ENCODE measurements around the gene MAPK8.
"Not testable (repeated sequence)": the region's sequence is repeated elsewhere in the genome, so short reads cannot be mapped to it uniquely, and the experiment has no call there.

The MAPK8 gene

DNA sequence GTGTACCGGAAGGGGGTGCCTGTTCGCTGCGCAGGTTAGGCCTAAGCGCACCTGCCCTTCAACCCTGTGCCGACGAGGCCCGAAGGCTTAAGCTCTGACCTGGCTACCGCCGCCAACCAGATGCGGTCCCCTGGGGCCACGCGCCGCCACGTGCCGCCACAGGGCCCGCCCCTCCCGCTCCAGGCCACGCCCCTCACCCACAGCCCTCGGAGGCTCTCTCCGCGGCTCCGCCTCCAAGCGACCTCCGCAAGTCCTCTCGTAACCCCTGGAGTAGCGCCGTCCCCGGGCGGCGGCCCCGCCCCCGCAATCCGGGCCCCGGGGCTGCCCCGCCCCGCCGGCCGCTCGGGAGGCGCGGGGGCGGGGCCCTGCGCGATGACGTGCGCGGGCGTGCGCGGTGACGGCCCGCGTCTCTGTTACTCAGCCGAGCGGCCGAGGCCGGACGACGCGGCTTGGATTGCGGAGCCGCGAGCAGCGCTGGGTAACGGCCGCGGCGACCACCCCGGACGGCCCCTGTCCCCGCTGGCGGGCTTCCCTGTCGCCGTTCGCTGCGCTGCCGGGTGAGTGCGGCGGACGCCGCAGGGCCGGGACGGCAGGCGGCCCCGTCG, at the start of gene MAPK8:
MAPK8 (plus strand) TSS at position 413 of the 605 bp plus-strand sequence. CDS start 94,984 bp downstream, outside the sequence.
- in situ Hi-C loops (cut with MboI; ENCODE audit: low sequenced_read_pairs) = no loop called here

DNA sequence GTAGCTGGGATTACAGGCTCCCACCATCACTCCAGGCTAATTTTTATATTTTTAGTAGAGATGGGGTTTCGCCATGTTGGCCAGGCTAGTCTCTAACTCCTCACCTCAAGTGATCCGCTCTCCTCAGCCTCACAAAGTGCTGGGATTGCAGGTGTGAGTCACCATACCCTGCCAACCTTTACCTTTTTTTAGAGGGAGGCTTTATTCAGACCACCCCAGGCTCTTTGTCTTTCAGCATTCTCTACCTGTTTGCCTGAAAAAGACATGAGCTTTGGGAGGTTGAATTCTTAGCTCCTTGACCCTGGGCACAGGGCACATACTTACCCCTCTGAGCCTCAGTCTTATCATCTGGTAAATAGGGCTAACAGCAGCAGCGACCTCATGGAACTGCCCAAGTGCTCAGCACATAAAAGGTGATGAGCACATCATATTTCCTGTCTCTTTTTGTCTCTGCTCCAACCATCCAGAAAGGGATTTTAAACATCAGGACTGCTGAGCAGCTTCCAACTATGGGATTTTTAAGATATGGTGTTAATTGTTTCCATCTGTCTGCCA, 49.0 kb upstream of the MAPK8 start:
- in situ Hi-C loops (cut with MboI; ENCODE audit: low sequenced_read_pairs) = no loop called here

DNA sequence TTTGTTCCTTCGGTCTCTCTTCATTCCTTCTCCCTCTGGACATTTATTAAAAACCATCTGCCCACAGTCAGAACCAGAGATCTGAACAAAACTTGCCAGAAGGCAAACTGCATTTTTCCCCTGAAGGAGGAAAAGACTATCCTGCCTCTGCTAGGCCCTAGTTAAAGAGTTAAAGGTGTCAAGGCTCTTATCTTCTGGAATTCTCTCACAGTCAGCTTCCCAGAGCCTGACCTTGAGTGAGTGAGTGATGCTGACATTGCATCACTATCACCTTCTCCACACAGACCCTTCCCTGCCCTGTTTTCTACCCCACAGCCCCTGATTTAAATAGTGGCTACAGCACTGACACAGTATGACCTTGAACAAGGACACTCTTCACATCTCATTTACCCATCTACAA, 48.4 kb upstream of the MAPK8 start:
- in situ Hi-C loops (cut with MboI; ENCODE audit: low sequenced_read_pairs) = no loop called here

DNA sequence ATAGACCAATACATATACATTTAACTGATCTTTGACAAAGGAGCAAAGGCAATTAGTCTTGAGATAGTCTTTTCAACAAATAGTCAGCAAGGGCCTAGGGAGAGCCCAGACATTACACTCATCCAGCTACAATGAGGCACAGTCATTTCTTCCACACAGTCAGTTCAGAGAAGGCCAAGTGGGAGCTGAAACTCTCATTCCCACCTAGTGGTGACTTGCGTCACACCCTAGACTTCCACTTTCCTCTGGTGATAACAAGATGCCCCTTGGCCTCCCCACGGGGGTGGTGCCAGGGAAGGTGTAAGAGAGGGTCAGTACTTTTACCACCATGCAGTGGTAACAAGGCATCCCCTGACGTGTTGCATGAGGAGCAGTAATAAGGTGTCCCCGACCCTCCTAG, 39.9 kb upstream of the MAPK8 start:
- in situ Hi-C loops (cut with MboI; ENCODE audit: low sequenced_read_pairs) = no loop called here

DNA sequence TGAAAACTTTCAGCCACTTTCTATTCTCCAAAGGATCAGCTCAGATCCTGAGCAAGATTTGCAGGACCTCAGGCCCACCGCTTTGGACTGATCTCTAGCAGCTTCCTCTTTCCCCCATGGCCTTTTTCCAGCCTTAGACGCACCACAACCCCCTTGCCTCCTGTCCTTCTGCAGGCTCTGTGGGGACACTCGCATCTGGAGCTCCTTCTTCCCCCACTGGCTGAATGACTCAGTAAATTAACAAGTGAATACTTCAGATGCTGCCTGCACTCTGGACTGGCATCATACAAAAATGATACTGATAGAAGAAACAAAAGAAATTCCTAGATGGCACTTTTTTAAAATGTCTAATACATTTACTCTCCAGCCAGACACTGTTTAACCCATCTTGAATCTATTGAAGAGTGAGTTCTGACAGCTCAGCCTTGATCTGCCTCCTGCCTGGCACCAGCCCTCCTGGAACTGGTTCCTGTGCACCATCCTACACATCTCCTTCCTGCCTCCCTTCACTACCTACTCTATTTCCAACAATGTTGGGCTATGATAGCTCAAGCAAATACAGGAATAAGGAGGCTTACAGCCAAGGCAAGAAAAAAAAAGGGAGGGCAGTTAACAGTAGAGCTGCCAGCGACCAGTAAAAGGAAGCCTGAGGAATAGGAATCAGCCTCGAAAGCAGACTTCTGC, 35.3 kb upstream of the MAPK8 start:
- in situ Hi-C loops (cut with MboI; ENCODE audit: low sequenced_read_pairs) = no loop called here

DNA sequence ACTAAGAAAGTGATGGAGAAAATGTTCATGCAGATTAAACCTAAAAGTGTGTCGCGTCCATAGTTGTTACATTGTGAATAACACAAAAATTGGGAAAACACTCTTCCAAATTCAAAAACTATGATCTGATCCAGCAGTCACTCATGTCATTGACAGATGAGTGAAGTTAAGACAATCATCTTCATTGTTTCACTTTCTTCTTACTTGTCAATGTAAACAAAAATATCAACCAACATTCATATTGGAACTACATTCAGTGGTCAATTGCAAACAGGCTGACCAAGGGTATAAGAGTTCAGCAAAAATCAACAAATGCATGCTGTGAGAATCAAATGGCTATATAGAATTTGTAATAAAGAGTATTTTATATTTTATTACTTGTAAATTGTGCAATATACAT, 33.8 kb upstream of the MAPK8 start:
- in situ Hi-C loops (cut with MboI; ENCODE audit: low sequenced_read_pairs) = no loop called here

DNA sequence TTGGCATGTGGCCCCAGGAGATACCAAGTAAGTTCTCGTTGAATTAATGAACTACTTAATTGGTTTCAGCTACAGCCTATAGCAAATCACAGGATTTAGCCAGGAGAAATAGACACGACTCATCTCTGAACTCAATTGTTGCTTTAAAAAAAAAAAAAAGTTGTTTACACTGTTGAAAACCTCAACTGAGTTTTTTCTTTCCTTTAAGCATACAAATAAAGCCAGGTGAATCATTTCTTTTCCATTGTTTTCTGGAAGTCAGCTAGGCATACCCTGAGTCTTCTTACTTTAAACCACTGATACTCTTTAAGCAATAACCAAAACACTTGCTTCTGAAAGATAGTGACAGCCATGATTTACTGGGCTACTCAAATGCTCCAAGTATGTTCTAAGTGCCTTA, 32.7 kb upstream of the MAPK8 start:
- in situ Hi-C loops (cut with MboI; ENCODE audit: low sequenced_read_pairs) = no loop called here

DNA sequence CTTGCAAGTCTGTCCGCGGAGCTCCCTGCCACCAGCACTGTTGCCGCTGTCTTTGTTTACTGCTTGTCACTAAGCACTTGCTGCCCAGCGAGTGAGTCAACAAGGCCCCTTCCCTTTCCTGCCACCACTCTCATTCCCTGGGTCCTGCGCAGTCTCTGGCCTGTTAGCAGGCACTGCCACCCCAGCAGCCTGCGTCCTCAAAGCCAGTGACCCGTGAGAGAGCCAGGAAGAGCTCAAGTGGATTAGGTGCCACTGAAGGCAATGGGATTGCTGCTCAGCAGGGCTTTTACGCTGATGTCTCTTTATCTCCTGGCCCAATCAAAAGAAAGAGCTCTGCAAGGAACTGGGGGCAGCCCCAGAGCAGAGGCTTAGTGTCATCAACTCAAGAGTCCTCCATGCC, 31.8 kb upstream of the MAPK8 start, which contains the start of gene FRMPD2:
FRMPD2 (minus strand) TSS at position 61 of the 400 bp plus-strand sequence. CDS start 129 bp downstream, outside the sequence.
- in situ Hi-C loops (cut with MboI; ENCODE audit: low sequenced_read_pairs) = no loop called here

DNA sequence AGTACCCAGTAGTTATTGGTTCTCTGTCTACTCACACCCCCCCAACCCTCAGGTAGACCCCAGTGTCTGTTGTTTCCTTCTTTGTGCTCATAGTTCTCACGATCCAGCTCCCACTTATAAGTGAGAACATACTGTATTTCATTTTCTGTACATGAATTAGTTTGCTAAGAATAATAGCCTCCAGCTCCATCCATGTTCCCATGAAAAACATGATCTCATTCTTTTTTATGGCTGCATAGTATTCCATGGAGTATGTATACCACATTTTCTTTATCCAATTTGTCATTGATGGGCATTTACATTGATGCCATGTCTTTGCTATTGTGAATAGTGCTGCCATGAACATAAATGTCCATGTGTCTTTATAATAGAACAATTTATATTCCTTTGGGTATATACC, 29.4 kb upstream of the MAPK8 start:
- in situ Hi-C loops (cut with MboI; ENCODE audit: low sequenced_read_pairs) = no loop called here

DNA sequence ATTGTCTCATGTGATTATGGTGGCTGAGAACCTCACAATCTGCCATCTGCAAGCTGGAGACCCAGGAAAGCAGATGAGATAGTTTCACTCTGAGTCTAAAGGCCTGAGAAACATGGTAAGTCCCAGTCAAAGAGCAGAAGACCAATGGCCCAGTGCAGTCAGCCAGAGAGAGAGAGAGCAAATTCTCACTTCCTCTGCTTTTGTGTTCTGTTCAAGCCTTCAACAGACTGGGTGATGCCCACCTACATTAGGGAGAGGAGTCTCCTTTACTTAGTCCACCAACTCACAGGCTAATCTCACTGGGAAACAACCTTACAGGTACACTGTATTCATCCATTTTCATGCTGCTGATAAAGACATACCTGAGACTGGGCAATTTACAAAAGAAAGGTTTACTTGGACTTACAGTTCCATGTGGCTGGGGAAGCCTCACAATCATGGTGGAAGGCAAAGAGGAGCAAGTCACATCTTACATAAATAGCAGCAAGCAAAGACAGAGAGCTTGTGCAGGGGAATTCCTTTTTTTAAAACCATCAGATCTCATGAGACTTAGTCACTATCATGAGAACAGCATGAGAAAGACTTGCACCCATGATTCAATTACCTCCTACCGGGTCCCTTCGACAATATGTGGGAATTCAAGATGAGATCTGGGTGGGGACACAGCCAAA, 27.3 kb upstream of the MAPK8 start:
- in situ Hi-C loops (cut with MboI; ENCODE audit: low sequenced_read_pairs) = no loop called here

DNA sequence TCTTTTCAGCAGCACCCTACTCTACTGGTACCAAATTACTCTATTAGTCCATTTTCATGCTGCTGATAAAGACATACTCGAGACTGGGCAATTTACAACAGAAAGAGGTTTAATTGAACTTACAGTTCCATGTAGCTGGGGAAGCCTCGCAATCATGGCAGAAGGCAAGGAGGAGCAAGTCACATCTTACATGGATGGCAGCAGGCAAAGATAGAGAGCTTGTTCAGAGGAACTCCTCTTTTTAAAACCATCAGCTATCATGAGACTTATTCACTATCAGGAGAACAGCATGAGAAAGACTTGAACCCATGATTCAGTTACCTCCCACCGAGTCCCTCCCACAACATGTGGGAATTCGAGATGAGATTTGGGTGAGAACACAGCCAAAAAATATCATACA, 24.8 kb upstream of the MAPK8 start:
- in situ Hi-C loops (cut with MboI; ENCODE audit: low sequenced_read_pairs) = not testable (repeated sequence)

DNA sequence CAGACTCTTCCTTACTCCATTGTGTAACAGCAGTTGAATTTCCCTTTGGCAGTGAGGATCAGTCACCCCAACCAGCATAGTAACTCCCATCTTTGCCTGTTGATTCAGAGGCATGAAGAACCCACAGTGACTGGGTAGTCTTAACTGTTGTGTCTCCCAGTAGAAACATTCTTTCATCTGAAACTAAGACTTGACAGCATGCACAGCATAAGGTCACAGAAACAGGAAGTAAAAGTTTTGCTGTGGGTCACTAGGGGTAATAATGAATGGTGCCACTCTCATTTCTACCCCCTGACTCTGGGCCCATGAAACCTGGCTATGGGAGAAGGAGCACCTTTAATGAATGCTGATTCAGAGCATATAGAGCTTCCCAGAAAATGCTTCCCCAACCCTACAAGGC, 23.6 kb upstream of the MAPK8 start:
- in situ Hi-C loops (cut with MboI; ENCODE audit: low sequenced_read_pairs) = no loop called here

DNA sequence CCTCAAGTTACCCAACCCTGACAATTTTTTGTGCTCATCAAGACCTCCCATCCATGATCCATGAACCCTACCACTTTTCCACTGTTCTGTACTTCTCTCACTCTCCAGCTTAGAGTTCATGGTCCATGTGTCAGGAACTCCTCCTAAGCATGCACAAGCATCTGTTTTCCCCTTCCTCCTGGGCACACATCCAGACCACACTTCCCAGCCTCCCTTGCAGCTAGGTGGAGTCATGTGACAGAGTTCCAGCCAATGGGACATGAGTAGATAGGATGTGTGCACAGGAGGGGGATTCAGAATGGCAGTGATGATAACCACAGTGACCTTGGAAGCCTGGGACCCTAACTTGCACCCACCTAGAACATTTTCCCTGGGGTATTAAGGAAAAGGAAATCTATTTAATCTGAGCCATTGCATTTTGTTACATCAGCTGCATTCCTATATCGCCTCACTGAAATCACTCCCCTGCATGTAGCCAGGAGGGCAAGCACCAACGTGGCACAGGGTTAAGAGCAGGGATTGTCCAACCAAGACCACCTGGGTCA, 22.4 kb upstream of the MAPK8 start:
- in situ Hi-C loops (cut with MboI; ENCODE audit: low sequenced_read_pairs) = no loop called here

DNA sequence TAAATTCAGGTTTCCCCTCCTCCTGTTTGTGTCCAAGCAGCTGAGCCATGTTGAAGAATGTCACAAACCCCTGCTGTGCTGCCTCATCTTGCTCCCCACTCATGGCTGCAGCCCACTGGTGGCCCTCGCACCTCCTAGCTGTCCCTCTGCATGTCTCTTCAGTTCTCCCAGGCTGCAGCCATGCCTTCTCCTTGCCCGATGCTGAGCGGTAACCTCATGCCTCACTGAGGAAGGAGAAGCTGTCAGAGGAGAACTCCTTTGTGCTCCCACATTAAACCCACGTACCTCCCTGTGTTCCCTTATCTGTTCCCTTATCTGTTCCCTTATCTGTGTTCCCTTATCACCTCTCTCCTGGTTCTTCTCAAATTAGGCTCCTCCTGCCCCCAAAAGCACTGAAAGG, 21.7 kb upstream of the MAPK8 start:
- in situ Hi-C loops (cut with MboI; ENCODE audit: low sequenced_read_pairs) = no loop called here

DNA sequence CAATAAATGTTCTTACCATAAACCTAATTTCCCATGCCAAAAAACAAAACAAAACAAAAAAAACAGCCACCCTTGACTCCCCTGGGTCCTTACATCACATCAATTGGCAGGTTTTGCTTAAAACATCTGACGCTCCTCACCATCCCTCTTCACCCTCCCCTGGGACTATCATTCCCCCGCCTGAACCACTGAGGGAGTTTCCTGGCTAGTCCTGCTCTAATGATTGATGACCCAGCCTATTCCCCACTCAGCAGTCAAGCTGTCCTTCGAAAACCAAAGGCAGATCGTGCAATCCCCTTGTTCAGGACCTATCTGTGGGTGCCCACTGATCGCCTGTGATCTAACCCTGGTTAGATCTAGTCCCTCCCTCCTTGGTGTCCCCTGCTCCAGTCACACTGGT, 20.8 kb upstream of the MAPK8 start:
- in situ Hi-C loops (cut with MboI; ENCODE audit: low sequenced_read_pairs) = no loop called here

DNA sequence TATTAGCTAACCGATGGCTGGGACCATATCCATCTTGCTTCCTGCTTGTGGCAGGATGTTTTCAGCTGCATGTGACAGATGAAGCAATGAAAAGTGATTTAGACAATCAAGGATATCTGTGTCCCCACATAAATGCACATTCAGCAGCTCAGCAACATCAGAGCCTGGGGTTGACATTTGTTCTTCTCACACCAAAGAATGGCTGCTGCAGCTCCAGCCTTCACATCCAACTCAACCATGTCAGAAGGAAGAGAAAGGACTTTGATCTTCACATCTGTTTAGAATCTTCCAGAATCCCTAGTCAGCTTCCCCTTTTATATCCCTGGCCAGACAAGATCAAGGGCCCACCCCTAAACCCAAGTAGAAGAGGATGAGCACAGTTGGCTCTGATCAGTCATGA, 20.1 kb upstream of the MAPK8 start:
- in situ Hi-C loops (cut with MboI; ENCODE audit: low sequenced_read_pairs) = no loop called here

DNA sequence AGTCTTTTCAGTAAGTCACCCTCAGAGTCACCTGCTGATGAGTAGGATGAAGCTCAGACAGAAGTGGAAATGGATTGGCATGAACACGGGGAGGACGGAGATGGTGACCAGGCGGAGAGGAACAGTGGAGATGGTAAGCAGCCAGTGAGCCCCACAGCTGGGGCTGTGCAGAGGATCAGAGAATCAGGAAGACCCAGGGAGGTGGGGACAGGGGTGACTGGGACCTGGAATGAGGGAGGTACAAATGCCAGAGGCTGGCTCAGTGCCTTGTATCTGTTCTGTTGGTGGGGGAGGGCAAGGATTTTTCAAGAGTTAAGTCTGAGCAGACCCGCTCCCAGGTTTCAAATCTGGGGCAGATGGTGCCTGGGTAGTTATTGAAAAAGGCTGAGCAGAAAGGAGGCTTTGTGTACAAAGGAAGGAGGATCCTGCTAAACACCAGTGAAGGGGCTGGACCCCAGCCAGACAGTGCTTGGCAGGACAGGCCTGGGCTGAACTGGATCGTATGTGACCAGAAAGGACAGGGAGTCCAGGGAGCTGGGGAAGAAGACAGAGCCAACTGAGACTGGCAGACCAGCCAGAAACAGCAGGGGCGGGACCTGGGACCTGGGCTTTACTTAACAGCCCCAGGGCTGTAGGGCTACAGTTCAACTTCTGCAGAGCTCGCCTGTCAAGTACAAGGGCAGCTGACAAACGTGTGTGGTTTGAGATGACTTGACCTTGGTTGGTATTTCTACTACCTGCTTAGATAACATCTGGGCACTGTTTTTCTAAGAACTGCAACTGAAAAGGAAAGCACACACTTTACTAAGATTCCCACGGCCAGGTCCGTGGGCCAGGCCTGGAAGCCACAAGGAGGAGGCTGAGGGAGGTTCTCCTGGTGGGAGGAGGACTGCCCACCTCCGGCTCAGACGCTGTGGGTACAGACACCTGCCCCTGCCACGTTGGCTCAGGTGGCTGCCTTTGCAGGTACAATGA, 18.8 kb upstream of the MAPK8 start:
- in situ Hi-C loops (cut with MboI; ENCODE audit: low sequenced_read_pairs) = no loop called here

DNA sequence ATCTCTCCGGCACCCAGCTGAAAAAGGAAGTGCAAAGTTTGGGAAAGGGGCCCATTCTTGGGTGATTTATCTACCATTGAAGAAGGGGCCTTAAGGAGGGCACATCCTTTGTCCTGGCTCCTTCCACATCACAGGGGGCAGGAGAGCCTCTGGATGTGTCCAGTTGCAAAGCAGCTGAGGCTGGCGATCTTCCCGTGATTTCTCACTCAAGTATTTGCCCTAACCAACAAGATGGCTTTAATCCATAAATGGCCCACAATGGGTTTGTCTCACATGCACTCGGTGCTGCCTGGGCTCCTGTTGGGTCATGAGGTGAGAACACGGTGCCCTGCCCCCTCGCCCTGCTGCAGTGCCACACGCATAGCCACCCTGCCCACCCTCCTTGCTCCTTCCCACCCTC, 17.8 kb upstream of the MAPK8 start:
- in situ Hi-C loops (cut with MboI; ENCODE audit: low sequenced_read_pairs) = no loop called here

DNA sequence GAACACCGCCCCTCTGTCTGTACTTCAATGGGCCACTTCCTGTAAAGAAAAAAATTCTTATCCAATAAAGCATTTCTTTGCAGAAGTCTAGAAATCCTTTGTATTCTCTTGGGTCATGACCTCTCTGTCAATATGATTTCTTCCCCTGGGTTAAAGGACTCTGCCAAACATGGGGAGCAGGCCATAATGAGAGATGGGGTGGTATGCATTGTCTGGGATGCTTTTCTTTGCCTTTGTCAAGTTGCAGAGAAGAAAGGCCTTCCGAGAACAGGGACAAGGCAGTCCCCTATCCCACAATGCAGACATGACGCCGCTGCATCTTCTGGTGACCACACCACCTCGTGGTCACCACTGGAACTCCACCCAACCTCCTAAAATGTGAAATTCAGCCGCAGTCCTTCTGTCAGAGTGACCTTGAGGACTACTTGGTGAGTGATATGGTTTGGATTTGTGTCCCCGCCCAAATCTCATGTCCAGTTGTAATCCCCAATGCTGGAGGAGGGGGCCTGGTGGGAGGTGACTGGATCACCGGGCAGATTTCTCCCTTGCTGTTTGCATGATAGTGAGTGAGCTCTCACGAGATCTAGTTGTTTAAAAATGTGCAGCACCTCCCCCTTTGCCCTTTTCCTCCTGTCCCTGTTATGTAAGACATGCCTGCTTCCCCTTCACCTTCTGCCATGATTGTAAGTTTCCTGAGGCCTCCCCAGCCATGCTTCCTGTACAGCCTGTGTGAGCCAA, 16.8 kb upstream of the MAPK8 start:
- in situ Hi-C loops (cut with MboI; ENCODE audit: low sequenced_read_pairs) = no loop called here

DNA sequence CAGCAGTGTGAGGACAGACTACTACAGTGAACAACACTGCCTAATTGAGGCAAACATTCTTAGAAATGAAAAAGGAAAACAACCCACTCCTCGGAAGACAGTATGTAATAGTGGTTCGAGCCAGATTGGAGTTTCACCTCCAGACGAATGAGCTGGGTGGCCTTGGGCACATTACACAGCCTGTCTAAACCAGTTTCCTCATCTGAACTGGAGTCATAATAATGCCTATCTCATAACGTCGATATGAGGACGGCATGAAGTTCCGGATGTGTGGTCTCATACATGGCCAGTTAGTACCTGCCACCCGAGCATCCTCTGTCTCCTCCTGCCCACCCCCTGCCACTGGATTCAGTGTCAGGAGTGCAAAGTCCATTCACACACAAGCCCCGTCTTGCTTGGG, 16.2 kb upstream of the MAPK8 start:
- in situ Hi-C loops (cut with MboI; ENCODE audit: low sequenced_read_pairs) = no loop called here

Measured in HL-60/S4 (cell line).